ENCODE results near the gene SPARCL1.
A peak's percentile ranks its signal among the peaks of the same experiment; 100 is the strongest.
"Not testable (repeated sequence)": the region's sequence is repeated elsewhere in the genome, so short reads cannot be mapped to it uniquely, and the experiment has no call there.

Gene SPARCL1

GRCh38 chr4:87442889-87443288 lies 86.3 kb downstream of the SPARCL1 start:
- peak; percentile 7 for DNase-seq (ENCODE audit: low read depth)

- DNase-seq (ENCODE audit: low read depth) = no peak
Observed at GRCh38 chr4:87433342-87433741, 95.8 kb downstream of the SPARCL1 start.

- no peak for DNase-seq (ENCODE audit: low read depth)
Observed at GRCh38 chr4:87430038-87430437, 99.1 kb downstream of the SPARCL1 start.

GRCh38 chr4:87428979-87429378 lies 100.2 kb downstream of the SPARCL1 start:
- DNase-seq (ENCODE audit: low read depth) = no peak

- DNase-seq (ENCODE audit: low read depth) = no peak
Observed at GRCh38 chr4:87427518-87427868, 101.7 kb downstream of the SPARCL1 start.

DNA sequence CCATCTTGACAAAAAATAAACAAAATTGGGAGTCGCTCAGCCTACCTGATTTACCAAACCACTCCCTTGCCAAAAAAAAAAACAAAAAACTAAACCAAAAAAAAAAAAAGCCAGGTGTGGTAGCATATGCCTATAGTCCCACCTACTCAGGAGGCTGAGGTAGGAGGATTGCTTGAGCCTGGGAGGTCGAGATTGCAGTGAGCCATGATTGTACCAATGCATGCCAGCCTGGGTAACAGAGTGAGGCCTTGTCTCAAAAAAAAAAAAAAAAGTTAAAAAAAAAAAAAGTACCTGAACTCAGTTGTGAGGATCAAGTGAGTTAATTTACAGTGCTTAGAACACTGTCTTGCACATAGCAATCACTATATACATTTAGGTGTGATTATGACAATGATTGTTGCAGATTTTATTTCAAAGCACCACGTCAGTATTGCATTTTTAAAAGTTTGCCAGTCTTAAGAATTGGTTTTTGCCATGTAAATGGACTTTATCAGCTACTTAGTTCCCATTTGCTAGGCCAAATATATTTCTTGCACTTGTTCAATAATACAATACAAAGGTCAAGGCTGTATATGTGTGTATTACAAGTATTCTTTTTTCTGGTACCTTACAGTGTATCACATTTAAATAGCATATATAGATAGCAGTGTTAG lies 102.2 kb downstream of the SPARCL1 start:
- DNase-seq (ENCODE audit: low read depth) = no peak

- no peak for DNase-seq (ENCODE audit: low read depth)
Observed at GRCh38 chr4:87425711-87426110, 103.5 kb downstream of the SPARCL1 start.

DNA sequence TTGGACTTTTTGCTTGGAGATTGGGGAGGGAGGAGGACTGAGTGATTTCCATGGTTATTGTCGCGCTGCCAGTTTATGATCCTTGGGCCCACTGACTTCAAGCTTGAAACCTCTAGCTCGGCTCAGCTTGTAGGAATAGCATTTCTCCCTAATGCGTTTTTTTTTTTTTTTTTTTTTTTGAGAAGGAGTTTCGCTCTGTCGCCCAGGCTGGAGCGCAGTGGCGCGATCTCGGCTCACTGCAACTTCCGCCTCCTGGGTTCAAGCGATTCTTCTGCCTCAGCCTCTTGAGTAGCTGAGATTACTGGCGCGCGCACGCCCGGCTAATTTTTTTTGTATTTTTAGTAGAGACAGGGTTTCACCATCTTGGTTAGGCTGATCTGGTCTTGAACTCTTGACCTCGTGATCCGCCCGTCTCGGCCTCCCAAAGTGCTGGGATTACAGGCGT lies 105.1 kb downstream of the SPARCL1 start:
- not testable (repeated sequence) for DNase-seq (ENCODE audit: low read depth)
